Nephron (organoid): ENCODE data around the gene C19orf73.

Experiments
- H3K27ac Mint-ChIP-seq, 3 experiments: 2 replicates each; pipeline ENCODE4 v1.8.0; 2020; ENCODE audit warnings: mixed read lengths in 3 of 3, mild to moderate bottlenecking in 2 of 3, moderate library complexity in 1 of 3
- H3K27me3 Mint-ChIP-seq: 2 replicates; pipeline ENCODE4 v1.8.0; 2021; ENCODE audit warnings: low read depth, mild to moderate bottlenecking, moderate library complexity, mixed read lengths
- H3K36me3 Mint-ChIP-seq: 2 replicates; pipeline ENCODE4 v1.8.0; 2020; ENCODE audit warnings: low read depth, mixed read lengths
- H3K4me1 Mint-ChIP-seq: 2 replicates; pipeline ENCODE4 v1.8.0; 2020; ENCODE audit warnings: mixed read lengths
- H3K4me3 Mint-ChIP-seq, 3 experiments: 2 replicates each; pipeline ENCODE4 v1.8.0; 2020; ENCODE audit warnings: mild to moderate bottlenecking in 3 of 3, mixed read lengths in 3 of 3, moderate library complexity in 2 of 3
- H3K9me3 Mint-ChIP-seq: 2 replicates; pipeline ENCODE4 v1.8.0; 2020; ENCODE audit warnings: mixed read lengths
- CTCF ChIP-seq, 3 experiments: fragments of 200-600 bp; sonication (generic); IDR thresholded peaks; one replicate each; pipeline ENCODE4 v1.5.0; 2021; ENCODE audit warnings: antibody characterized with exemption in 3 of 3; ENCODE audit not compliant: unreplicated experiment in 3 of 3

Gene C19orf73

DNA sequence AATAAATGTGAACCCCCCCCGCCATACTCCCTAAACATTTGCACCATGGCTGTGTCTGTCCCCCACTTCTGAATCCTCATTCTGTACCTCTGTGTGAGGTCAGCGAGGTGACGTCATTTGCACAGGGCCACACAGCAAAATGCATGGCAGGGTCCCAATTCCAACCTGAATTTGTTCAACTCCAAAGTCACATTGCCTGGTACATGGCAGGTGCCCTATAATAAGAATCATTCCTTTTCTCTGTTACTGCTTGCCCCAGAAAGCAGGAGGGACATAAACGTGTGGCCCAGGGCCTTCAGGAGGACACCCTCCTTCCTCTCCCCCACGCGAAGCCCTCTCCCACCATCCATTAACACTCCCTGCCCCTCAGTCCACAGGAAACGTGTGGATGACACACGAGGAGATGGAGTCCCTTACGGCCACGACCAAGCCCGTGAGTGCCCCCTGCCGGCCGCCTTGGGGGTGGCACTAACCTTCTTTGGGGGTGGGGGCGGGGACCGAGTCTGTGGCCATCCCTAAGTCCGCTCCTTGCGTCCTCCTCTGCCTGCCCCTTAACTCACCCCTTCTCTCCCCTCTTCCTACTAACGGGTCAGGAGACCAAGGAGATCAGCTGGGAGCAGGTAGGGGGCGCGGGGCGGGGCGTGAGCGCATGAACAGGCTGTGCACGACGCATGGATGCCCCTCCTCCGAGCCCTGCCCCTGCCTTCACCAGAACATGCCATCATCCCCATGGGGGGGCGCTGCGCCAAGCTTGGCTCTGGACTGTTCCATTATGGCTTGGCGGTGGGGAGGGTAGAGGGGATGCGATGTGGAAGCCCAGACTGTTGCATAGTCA is 26.8 kb upstream of the C19orf73 start:
- no peaks in the 10 kb centered on the region for H3K36me3 Mint-ChIP-seq
- H3K27ac Mint-ChIP-seq: peak overlapping the region; percentile 5 to 68 (median 43)
- no peaks in the 10 kb centered on the region for H3K9me3 Mint-ChIP-seq
- TF ChIP-seq CTCF (IDR thresholded peaks at IDR 0.05; ENCODE audit: unreplicated experiment in 3 of 3): peak; percentile 88 to 97 (median 95)
- peaks cover 44% of the 10 kb centered on the region for H3K4me1 Mint-ChIP-seq
- peaks cover 6% of the 10 kb centered on the region for H3K27me3 Mint-ChIP-seq
- H3K4me3 Mint-ChIP-seq: peak overlapping the region; percentile 56 to 77 (median 62)

- TF ChIP-seq CTCF (IDR thresholded peaks at IDR 0.05; ENCODE audit: unreplicated experiment in 3 of 3): no peak
- Mint-ChIP-seq H3K9me3 (no peaks in the 10 kb centered on the region), H3K4me1 (peaks cover 35% of the 10 kb centered on the region), H3K27ac (peak overlapping the region; percentile 8 to 68 (median 63)), H3K4me3 (peak overlapping the region; percentile 87 to 97 (median 90)), H3K36me3 (no peaks in the 10 kb centered on the region), H3K27me3 (peaks cover 6% of the 10 kb centered on the region)
Observed at GRCh38 chr19:49142866-49143335, 24.0 kb upstream of the C19orf73 start.

- peaks cover 38% of the 10 kb centered on the region for H3K4me1 Mint-ChIP-seq
- H3K36me3 Mint-ChIP-seq: peaks cover 10% of the 10 kb centered on the region
- TF ChIP-seq CTCF (IDR thresholded peaks at IDR 0.05; ENCODE audit: unreplicated experiment in 3 of 3): no peak
- H3K27ac Mint-ChIP-seq: no peak overlapping the region
- H3K4me3 Mint-ChIP-seq: peak overlapping the region; percentile 67 to 79 (median 77)
- peaks cover 4% of the 10 kb centered on the region for H3K9me3 Mint-ChIP-seq
- peaks cover 6% of the 10 kb centered on the region for H3K27me3 Mint-ChIP-seq
Observed at GRCh38 chr19:49141352-49141751, 22.4 kb upstream of the C19orf73 start.

GRCh38 chr19:49140951-49141350 is 22.0 kb upstream of the C19orf73 start:
- H3K27ac Mint-ChIP-seq: no peak overlapping the region
- peaks cover 6% of the 10 kb centered on the region for H3K27me3 Mint-ChIP-seq
- no peak for TF ChIP-seq CTCF (IDR thresholded peaks at IDR 0.05; ENCODE audit: unreplicated experiment in 3 of 3)
- H3K4me1 Mint-ChIP-seq: peaks cover 34% of the 10 kb centered on the region
- H3K4me3 Mint-ChIP-seq: peak overlapping the region; percentile 67 to 79 (median 77)
- peaks cover 4% of the 10 kb centered on the region for H3K9me3 Mint-ChIP-seq
- H3K36me3 Mint-ChIP-seq: peaks cover 12% of the 10 kb centered on the region

DNA sequence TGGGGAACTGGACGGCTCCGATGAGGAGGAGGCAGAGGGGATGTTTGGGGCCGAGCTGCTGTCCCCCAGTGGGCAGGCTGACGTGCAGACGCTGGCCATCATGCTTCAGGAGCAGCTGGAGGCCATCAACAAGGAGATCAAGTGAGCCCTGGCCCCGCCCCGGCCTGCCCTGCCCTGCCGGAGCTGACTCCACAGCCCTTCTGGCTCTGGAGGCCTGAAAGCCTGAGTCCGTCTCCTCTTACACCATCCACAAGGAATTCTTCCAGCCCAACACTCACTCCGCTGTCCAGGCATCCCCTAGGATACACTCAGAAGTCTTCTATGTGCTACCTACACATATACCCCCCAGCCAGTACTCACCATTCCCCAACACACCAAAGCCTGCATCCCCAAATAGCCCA is 17.8 kb upstream of the C19orf73 start:
- H3K36me3 Mint-ChIP-seq: peaks cover 33% of the 10 kb centered on the region
- H3K27me3 Mint-ChIP-seq: peaks cover 6% of the 10 kb centered on the region
- H3K27ac Mint-ChIP-seq: no peak overlapping the region
- peaks cover 4% of the 10 kb centered on the region for H3K9me3 Mint-ChIP-seq
- H3K4me1 Mint-ChIP-seq: peaks cover 15% of the 10 kb centered on the region
- peak overlapping the region in 1 of 3 experiments; percentile 17 for H3K4me3 Mint-ChIP-seq
- TF ChIP-seq CTCF (IDR thresholded peaks at IDR 0.05; ENCODE audit: unreplicated experiment in 3 of 3): no peak
